GF-D8 (cell line): Measurements from ENCODE around the gene SRRM3.
"Not testable (repeated sequence)": the region's sequence is repeated elsewhere in the genome, so short reads cannot be mapped to it uniquely, and the experiment has no call there.

ENCODE experiments used
- DNase-seq: peaks from one replicate; lab custom pipeline; 2025; lab: John Stamatoyannopoulos, UW

The SRRM3 gene

DNA sequence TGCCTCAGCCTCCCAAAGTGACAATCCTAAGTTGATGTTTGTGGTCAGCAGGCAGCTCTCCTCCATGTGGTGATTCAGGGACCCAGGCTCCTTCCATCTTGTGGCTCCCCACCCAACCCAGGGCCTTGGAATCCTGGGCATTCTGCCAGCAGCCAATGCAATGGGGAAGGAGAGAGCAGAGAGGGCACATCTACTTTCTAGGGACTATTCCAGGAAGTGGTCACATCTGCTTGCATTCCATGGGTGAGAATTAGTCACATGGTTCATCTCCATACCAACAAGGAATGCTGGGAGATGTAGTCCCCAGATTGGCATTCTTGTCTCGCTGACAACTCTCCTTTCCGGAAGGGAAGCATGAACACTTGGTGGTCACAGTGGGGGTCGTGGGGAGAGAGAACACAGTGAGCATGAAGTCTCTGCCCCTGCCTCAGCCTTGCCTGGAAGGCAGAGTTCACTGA, 9.9 kb upstream of the SRRM3 start:
- DNase-seq, result no peak

DNA sequence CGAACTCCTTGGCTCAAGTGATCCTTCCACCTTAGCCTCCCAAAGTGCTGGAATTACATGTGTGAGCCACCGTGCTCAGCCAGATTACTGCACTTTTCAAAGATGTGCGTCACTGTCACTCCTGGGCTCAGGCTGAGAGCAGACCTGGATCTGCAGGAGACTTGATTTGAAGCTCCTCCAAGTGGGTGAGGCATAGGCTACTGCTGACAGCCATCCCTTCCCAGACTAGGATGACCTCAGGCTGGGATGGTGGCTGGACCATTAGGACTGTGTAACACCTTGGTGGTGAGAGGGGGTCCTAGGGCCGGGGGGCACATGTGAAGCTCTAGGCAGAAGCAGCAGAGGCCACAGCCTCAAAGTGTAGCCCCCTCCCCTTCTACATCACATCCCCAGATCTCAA, 8.2 kb upstream of the SRRM3 start:
- DNase-seq, result no peak

DNA sequence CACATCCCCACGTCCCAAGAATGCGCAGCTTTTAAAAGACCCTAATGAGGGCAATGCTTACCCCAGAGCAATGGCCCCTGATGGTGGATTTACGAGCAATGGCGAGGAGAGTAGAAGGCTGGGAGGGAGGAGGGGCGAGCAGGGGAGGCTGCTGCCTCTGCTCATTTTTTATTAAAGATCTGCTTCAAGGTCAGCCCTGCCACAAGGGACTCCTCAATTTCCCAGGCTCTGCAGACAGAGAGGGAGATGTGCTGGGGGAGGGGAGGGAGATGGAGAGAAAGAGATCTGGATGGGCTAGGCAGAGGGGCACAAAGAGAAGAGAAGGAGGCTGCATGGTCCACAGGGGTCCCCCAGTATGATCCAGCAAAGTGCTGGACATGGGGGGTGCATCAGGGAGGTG, 7.8 kb upstream of the SRRM3 start:
- no peak for DNase-seq

DNA sequence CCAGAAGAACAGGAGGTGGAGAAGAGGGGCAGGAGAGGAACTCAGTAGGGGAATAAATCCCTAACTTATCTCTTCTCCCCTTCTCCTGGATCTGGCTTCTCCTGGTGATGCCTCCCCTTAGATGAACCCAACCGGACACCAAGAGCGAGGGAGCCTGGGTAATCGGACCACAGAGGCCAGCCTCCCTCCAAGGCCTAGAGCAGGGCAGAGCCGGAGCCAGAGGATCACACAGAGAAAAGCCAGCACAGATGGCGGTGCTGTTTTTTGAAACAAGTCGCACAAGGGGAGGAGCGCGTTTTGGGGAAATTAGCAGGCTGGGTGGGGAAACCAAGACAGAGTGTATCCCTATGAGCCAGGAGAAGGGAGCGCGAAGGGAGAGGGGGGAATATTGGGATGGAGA, 4.9 kb upstream of the SRRM3 start:
- DNase-seq, result no peak

DNA sequence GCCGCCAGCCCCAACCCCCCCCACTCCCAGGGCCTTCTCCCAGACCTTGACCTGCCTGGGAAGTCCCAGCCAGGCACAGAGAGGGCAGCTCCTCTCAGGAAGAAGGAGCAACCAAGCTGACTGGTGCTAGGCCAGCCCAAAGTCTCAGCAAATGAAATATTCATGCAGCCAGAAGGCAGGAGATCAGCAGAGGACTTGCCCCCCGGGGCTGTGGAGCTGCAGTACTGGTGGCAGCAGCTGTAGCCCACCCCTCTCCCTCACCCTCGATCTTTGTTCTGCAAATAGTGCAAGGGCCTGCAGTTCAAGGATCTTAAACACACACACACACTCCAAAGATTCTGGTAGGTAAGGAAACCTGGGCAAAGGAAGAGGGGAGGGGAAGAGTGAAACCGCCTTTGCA, 3.5 kb upstream of the SRRM3 start:
- no peak for DNase-seq

DNA sequence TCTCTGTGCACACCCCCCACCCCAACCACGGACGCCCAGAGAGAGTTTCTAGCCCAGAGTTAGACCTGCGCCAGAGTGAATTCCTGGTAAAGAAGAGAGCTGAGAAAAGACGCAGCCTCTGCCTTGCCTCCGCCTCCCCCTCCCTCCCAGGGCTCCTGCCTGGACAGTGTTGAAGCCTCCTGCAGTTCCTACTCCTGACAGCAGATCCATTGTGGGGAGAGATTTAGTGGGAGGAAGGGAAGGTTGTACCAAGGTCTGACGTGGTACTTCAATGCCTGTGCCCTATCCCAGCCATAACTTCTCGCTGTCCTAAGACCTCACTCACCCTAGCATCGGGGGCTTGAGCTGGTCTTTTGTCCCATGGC, 952 bp downstream of the SRRM3 start:
- DNase-seq, result no peak

DNA sequence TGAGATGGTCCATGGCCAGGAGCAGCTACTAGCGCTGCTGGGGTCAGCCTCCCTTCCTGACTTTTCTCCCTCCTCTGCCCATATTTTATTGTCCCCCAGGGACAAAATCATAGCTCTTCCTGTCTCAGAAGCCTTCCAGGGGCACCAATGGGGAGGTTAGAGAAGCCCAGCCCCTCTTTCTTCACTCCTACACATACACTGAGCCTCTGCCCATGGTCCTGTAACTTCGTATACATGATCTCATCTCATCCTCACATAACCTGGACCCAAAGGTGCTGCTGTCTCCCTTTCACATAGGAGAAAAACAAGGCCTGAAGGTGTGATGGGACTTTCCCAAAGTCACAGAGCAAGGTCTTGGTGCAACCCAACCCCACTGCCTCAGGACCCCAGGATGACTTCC, 2.5 kb downstream of the SRRM3 start:
- DNase-seq, result no peak

DNA sequence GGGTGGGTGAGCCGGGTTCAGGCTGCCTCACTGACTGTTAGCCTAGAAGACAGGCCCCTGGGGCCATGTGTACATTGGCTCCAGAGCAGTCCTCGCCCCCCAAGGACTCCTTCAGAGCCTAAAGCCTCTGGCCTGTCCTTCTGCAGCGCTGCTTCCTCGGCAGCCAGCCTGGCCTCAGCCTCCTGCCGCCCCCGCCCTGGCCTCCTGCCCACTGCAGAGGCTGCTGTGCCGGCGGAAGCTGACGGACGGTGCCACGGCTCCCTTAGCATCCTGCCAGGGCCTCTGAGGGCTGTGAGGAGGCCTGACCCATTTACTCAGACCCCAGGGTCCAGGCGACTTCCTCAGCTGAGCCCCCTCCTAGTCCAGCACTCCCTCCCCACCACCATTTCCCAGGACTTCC, 4.9 kb downstream of the SRRM3 start:
- no peak for DNase-seq

DNA sequence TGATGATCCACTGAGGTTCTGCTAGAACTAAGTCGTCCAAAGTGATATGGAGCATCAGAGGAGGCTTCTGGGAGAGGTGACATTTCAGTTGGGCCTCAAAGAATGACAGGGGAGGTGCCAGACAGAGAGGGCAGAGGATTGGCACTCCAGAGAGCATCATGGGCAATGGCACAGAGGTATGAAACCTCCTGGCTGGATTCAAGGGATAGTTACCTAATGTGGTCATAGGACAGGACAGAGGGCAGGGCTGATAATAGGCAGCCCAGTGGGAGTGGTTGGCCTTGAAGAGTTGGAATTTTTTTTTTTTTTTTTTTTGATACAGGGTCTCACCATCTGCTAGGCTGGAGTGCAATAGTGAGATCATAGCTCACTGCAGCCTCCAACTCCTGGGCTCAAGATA, 7.6 kb downstream of the SRRM3 start:
- DNase-seq, result no peak

DNA sequence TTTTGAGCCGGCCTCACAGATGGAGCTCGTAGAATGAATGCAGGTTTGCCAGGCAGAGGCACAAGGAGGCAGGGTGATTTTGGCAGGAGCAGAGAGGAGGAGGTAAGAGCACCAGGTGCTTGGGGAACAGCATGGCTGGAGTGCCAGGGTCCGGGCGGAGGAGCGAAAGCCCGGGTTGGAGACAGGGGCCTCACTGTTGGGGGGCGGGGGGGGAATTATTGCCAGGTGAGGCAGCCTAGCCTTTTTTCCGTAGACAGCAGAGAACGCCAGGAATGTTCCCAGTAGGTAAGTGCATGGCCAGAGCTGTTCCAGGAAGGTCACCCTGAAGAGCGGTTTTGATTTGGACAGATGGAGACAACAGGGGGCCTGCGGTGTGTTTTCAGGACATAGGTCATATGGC, 9.5 kb downstream of the SRRM3 start:
- DNase-seq, result no peak

DNA sequence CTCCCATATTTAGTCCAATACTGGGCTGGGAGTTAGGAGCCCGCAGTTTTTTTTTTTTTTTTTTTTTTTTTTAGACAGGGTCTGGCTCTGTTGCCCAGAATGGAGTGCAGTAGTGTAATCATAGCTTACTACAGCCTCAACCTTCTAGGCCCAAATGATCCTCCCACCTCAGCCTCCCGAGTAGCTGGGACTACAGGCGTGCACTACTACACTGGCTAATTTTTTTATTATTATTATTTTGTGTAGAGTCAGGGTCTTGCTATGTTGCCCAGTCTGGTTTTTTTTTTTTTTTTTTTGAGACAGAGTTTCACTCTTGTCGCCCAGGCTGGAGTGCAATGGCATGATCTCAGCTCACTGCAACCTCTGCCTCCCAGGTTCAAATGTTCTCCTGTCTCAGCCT, 13.7 kb downstream of the SRRM3 start:
- DNase-seq, result not testable (repeated sequence)

DNA sequence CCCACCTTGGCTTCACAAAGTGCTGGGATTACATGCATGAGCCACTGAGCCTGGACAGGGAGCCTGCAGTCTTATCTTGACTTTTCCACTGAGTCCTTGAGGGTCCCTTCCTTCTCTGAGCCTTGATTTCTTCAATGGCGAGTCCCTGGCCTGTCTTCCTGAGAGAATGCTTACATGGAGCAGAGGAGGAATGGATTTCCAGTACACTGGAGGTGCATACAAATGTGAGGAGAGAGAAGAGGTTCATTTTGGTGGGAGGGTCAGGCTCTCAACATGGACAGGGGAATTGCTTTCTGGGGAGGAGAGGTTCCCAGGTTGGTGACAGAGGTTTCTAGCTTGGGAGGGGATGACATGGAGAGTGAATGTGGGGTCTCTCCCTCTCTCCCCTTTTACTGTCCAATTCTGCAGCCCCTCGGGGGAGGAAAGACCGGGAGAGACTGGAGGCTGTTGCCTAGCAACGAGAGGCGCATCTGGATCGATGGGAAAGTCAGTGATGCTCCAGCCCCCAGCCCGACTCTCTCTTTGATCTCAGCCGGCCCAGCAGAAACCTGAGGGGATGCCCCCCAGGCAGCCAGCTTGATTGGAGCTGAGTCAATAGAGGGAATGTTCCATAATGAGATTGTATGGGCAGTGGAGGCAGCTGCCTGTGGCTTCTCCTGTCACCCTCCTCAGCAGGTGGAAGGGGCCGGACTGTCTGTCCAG, 14.8 kb downstream of the SRRM3 start:
- DNase-seq, result no peak

DNA sequence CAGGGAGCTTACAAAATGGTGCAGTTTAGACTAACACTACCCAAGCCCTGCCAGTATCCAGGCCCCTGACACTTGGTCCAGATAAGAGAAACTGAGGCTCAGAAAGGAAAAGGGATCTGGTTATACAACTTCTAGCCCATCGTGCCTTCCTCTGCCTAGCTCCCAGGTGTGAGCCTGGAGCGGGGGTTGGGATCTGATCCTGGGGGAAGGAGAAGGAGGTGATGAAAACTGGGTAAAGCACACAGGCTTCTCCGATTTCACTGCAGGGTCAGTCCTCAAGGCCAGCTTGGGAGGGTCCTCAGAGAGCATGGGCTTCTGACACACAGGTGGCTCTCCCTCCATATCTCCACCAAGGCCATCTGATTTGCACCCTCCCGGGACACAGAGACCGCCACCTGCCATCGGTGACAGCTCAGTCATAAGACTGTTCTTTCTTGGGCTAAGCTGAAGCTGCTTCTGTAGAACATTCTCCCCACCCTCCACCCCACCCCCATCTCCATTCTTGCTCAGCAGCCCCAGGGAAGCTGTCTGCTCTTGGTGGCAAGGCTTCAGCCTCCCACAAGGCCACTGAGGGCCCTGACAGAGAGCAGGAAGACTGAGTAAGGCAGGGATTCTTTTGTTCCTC, 16.4 kb downstream of the SRRM3 start:
- no peak for DNase-seq

DNA sequence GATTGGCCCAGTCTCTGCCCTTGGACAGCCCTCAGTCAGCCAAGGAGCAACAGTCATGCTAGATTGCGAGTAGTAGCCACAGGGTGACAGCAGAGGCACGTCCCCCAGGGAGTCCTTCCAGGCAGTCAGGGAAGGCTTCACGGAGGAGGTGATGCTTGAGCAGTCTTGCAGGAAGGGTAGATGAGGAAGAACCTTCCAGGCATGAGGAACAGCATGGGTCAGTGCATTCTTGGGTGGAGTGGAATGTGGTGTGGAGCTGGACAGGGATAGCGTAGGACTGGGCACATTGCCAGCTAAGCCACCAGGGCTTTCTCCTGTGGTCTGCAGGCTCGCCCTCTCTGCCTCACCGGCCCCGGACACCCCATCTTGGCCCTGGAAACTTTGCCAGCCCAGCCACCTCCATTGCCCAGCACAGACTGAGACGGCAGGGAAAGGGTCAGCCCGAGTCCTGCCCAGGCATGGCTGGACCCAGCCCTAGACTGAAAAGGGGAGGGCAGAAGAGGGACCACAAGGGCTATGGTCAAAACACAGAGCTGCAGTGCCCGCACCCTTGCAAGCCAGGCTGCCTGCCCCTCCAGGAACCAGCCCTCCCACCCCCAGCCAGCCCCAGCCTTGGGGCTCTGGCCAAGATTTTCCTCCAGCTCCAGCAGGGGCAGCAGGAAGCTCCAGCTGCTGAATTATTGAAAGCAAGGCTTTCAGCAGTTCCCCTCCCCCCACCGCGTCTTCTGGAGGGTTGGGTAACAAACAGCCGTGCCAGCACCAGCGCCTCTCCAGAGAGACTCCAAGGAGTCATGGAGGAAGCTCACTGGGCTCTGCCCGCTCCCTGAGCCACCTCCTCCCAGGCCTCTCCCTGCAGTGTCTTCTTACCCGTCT, 18.7 kb downstream of the SRRM3 start:
- no peak for DNase-seq

DNA sequence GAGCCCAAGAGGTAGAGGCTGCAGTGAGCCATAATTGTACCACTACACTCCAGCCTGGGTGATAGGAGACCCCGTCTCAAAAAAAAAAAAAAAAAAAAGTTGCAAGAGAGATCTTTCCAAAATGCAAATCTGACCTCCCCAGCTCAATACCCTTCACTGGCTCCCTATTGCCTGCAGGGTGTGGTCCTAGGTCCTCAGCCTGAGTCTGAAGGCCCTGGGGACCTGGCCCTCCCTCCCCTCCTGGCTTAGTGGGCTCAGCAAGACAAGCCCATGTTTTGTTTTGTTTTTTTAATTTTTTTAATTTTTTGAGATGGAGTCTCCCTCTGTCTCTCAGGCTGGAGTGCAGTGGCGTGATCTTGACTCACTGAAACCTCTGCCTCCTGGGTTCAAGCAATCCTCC, 20.6 kb downstream of the SRRM3 start:
- no peak for DNase-seq

DNA sequence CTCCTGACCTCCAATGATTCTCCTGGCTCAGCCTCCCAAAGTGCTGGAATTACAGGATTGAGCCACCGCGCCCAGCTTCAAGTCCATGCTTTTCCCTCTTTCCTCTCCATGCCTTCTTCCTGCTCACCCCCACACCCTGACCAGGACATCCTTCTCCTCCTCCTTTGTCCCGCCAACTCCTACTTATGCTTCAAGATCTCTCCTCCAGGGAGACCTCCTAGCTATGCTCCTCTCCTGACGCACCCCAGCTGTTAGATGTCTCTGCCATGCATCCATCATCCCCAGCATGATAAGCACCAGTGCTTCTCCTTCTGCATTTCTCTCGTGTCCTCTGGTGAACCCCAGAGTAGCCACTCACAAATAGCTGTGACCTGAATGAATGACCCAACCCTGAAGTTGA, 21.1 kb downstream of the SRRM3 start:
- no peak for DNase-seq

DNA sequence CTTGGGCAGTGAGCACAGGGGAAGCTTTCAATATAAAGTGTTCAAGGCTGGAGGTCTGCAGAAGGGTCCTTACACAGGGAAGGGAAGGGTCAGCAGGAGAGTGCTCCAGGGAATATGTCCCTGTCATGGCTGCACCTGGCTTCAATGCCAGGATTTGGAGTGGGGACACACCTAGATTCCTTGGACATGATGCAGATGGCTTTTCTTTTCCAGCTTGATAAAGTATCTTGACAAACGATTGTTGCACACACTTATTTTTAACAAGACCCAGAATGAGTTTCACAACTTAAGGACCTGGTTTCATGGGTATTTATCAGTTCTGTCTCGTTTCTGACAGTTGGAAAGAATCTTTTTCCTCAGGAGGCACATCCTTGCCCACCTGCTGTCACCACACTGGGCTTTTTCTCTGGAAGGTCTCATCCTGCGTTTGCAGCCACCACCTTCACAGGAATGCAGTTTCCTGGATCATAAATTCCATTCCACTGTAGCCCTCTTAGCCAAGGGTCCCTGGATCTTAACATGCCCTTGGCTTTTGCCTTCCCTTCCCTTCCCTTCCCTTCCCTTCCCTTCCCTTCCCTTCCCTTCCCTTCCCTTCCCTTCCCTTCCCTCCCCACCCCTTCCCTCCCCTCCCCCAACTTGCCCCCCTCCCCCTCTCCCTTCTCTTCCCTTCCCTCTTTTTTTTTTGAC, 21.7 kb downstream of the SRRM3 start:
- no peak for DNase-seq

DNA sequence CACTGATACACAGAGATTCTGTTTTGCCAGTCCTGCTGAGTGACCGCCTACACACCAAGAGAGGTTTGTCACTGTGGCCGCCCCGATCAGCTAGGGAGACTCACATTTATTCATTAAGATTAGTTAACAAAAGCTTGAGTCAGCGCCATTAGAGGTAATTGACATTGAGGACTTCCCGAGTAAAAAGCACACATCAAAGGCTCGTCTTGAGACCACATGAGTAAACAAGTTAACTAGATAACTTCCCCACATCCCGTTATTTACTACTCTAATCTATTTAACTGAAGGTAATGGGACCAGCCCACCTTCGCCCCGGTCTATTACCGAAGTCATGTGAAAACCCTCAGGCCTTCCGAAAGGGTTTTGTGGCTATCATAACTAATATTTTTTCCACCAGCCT, 23.0 kb downstream of the SRRM3 start:
- no peak for DNase-seq

DNA sequence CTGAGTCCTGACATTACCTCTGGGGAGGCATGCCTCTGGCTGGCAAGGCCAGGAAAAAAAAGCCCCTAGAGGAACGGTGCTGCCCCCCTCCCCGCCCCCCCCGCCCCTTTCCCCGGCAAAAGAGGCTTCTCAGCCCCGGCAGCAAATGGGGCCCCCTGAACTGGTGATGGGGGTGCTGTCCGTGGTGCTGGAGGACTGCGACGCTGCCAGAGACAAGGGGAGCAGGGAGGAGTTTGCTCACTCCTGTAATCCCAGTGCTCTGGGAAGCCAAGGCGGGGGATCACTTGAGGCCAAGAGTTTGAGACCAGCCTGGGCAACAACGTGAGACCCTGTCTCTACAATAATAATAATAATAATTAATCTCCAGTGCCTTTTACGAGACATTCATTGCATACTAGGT, 23.7 kb downstream of the SRRM3 start:
- no peak for DNase-seq

DNA sequence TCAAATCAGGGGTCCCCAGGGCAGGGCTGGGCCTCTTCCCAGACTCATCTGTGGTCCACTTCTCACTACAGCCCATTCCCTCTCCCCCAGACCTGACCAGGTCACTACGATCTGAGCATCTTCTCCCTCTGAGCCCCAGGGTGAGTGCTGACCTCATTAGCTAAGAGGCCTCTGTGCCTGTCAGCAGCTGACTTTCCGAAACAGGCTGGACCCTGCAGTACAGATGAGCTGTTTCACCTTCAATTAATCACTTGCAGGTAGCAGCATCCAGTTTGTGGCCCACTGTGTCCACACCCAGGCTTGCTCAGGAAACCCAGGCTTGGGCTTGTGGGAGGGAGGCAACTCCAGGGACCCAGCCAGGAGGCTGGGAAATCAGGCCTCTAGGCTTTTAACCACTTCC, 24.3 kb downstream of the SRRM3 start:
- DNase-seq, result no peak

DNA sequence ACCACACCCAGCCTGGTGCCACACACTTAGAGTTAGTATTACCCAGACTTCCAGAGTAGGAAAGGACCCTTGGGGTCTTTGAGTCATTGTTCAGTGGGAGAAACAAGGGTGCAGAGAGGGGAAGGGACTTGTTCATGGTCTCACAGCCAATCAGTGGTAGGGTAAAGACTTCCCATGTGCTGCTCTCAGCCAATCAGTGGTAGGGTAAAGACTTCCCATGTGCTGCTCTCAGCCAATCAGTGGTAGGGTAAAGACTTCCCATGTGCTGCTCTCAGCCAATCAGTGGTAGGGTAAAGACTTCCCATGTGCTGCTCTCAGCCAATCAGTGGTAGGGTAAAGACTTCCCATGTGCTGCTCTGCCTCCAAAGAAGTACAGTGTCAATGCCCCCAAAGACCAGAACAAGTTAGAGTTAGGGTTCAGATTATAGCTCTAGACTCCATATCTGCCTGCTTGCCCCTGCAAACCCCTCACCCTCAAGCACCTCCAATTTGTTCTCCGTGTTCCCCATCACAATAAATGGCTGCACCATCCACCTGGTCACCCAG, 25.3 kb downstream of the SRRM3 start:
- not testable (repeated sequence) for DNase-seq

DNA sequence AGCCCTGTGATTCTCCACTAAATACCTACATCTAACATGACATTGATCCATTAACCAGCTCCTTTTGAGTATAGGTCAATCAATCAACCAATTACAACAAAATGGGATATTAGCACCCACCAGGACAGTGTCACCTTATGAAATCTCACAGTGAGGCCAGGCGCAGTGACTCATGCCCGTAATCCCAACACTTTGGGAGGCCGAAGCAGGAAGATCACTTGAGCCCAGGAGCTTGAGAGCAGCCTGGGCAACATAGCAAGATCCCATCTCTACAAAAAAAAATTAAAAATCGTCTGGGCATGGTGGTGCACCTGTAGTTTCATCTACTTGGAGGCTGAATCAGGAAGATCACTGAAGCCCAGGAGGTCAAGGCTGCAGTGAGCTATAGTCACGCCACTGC, 28.5 kb downstream of the SRRM3 start:
- DNase-seq, result no peak
